ENCODE data around the gene IGF2BP2. TPM values are rescaled to one million over a fixed set of nuclear protein-coding genes. Genes with fewer than 3 reads are reported as not detected.

IGF2BP2 gene
- total and polyA plus RNA-seq, 2 donors (not counting 1 experiment from before 2014, with no cell fraction given) = 0.01 TPM; not detected in 1

DNA sequence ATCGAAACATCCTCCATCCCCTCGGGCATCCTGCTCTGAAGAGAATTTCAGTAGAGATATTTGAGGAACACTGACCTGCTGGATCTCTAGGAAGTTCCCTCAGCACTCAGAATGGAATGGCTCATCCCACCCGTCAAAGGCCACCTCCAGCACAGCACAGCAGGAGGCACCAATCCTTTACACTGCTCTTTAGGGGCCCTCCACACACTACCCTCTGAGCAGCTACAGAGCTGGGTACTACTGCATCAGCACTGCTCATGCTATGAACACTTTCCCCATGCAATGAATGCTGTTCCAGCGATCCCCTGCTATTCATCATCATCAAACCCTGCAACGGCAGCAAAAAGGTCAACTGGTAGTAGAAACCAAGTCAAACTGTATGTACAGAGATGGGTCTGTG is 40.5 kb downstream of the IGF2BP2 start:
- Histone ChIP-seq H3K4me3 (ENCODE audit: control extremely low read depth in 1 of 5, extremely low read depth in 1 of 5, insufficient read depth in 1 of 5, low read depth in 2 of 5, low read length in 4 of 5) (no peak overlapping the region), H4K20me1 (ENCODE audit: control insufficient read depth, insufficient read depth, low read length, poor library complexity, severe bottlenecking) (no peaks in the 10 kb centered on the region), H3K79me2 (ENCODE audit: control insufficient read depth, insufficient read depth, low read length) (no peaks in the 10 kb centered on the region), H3K27ac (ENCODE audit: low read length in 2 of 2) (no peak overlapping the region), H3K36me3 (replicated peaks in 1 of 2; ENCODE audit: control extremely low read depth in 1 of 2, control insufficient read depth in 1 of 2, extremely low read depth in 1 of 2, insufficient read depth in 2 of 2, low read length in 1 of 2) (no peaks in the 10 kb centered on the region), H2AFZ (ENCODE audit: insufficient read depth, low read depth, low read length, poor library complexity, severe bottlenecking) (no peak overlapping the region), H3K9ac (ENCODE audit: low read length) (no peak overlapping the region), H3K4me2 (replicated peaks; ENCODE audit: low read depth, low read length, poor library complexity, severe bottlenecking) (no peak overlapping the region), H3K27me3 (replicated peaks in 1 of 4; ENCODE audit: control extremely low read depth in 1 of 4, control insufficient read depth in 3 of 4, insufficient read depth in 4 of 4, low read length in 3 of 4) (no peaks in the 10 kb centered on the region), H3K4me1 (ENCODE audit: control insufficient read depth in 2 of 2, insufficient read depth in 2 of 2, low read length in 2 of 2) (no peaks in the 10 kb centered on the region), H3K9me3 (ENCODE audit: control extremely low read depth in 1 of 3, control insufficient read depth in 2 of 3, insufficient read depth in 1 of 3, low read length in 2 of 3) (no peaks in the 10 kb centered on the region)
- H3K4me3 Mint-ChIP-seq = no peak overlapping the region
- 100% methylated on average over 1 of the region's 5 CpGs for WGBS (ENCODE audit: insufficient coverage)
- H3K27me3 Mint-ChIP-seq = peaks cover 11% of the 10 kb centered on the region
- no peak for TF ChIP-seq EZH2 (IDR thresholded peaks at IDR 0.05; ENCODE audit: borderline replicate concordance, insufficient read depth, low read depth, low read length, poor library complexity, severe bottlenecking)
- TF ChIP-seq, protein P1, sequence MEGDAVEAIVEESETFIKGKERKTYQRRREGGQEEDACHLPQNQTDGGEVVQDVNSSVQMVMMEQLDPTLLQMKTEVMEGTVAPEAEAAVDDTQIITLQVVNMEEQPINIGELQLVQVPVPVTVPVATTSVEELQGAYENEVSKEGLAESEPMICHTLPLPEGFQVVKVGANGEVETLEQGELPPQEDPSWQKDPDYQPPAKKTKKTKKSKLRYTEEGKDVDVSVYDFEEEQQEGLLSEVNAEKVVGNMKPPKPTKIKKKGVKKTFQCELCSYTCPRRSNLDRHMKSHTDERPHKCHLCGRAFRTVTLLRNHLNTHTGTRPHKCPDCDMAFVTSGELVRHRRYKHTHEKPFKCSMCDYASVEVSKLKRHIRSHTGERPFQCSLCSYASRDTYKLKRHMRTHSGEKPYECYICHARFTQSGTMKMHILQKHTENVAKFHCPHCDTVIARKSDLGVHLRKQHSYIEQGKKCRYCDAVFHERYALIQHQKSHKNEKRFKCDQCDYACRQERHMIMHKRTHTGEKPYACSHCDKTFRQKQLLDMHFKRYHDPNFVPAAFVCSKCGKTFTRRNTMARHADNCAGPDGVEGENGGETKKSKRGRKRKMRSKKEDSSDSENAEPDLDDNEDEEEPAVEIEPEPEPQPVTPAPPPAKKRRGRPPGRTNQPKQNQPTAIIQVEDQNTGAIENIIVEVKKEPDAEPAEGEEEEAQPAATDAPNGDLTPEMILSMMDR (IDR thresholded peaks at IDR 0.05) = no peak
- ATAC-seq (ENCODE audit: low read depth) = no peak
- H3K9me3 Mint-ChIP-seq (ENCODE audit: insufficient read depth) = no peaks in the 10 kb centered on the region
- no peaks in the 10 kb centered on the region for H3K4me1 Mint-ChIP-seq
- H3K27ac Mint-ChIP-seq = no peak overlapping the region
- POLR2A ChIA-PET = no interaction called here
- DNase-seq = no peak
- CTCF ChIA-PET = interaction anchor here (1.5 kb wide), 1 partner anchor 13 kb away, joined by 4 read pairs; no protein-coding TSS in a partner anchor
- intact Hi-C loops (cut with micrococcal nuclease) = no loop called here

DNA sequence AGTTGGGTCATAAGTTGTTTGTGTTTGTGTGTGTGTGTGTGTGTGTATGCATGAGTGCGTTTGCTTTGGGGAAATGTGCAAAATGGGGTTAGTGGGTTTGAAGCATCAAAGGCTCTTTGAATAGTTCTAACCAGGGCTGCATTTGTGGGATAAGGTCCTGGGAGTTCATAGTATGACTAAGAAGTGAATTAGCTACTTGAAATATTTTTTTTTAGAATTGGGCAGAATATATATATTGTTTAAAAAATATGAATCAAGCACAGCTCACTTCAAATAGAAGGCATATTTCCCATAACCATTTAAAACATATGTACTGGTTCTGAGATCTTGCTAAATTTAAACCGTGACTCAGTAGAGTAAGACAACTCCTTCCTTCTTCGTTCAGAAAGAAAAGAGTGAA is 43.1 kb downstream of the IGF2BP2 start:
- ATAC-seq (ENCODE audit: low read depth) (no peak), DNase-seq (no peak)
- intact Hi-C loops (cut with micrococcal nuclease) = no loop called here
- no peaks in the 10 kb centered on the region for H3K27me3 ChIP-seq (replicated peaks in 1 of 4; ENCODE audit: control extremely low read depth in 1 of 4, control insufficient read depth in 3 of 4, insufficient read depth in 4 of 4, low read length in 3 of 4)
- H4K20me1 ChIP-seq (ENCODE audit: control insufficient read depth, insufficient read depth, low read length, poor library complexity, severe bottlenecking) = no peaks in the 10 kb centered on the region
- no peak overlapping the region for H3K4me3 ChIP-seq (ENCODE audit: control extremely low read depth in 1 of 5, extremely low read depth in 1 of 5, insufficient read depth in 1 of 5, low read depth in 2 of 5, low read length in 4 of 5)
- Mint-ChIP-seq H3K9me3 (ENCODE audit: insufficient read depth) (no peaks in the 10 kb centered on the region), H3K27me3 (peaks cover 16% of the 10 kb centered on the region), H3K4me3 (no peak overlapping the region), H3K27ac (no peak overlapping the region), H3K4me1 (no peaks in the 10 kb centered on the region)
- ChIA-PET POLR2A (no interaction called here), CTCF (interaction anchor here (1.2 to 1.7 kb wide), 3 partner anchors 9 to 13 kb away, joined by 3 to 9 read pairs (median 3); no protein-coding TSS in a partner anchor)
- no peak overlapping the region for H3K9ac ChIP-seq (ENCODE audit: low read length)
- no peaks in the 10 kb centered on the region for H3K79me2 ChIP-seq (ENCODE audit: control insufficient read depth, insufficient read depth, low read length)
- no peaks in the 10 kb centered on the region for H3K36me3 ChIP-seq (replicated peaks in 1 of 2; ENCODE audit: control extremely low read depth in 1 of 2, control insufficient read depth in 1 of 2, extremely low read depth in 1 of 2, insufficient read depth in 2 of 2, low read length in 1 of 2)
- H3K4me2 ChIP-seq (replicated peaks; ENCODE audit: low read depth, low read length, poor library complexity, severe bottlenecking) = no peak overlapping the region
- TF ChIP-seq, protein P1 (IDR thresholded peaks at IDR 0.05) = no peak
- TF ChIP-seq EZH2 (IDR thresholded peaks at IDR 0.05; ENCODE audit: borderline replicate concordance, insufficient read depth, low read depth, low read length, poor library complexity, severe bottlenecking) = no peak
- H3K27ac ChIP-seq (ENCODE audit: low read length in 2 of 2) = no peak overlapping the region
- 33% methylated on average over 1 of the region's 3 CpGs for WGBS (ENCODE audit: insufficient coverage)
- H3K9me3 ChIP-seq (ENCODE audit: control extremely low read depth in 1 of 3, control insufficient read depth in 2 of 3, insufficient read depth in 1 of 3, low read length in 2 of 3) = no peaks in the 10 kb centered on the region
- H3K4me1 ChIP-seq (ENCODE audit: control insufficient read depth in 2 of 2, insufficient read depth in 2 of 2, low read length in 2 of 2) = no peaks in the 10 kb centered on the region
- no peak overlapping the region for H2AFZ ChIP-seq (ENCODE audit: insufficient read depth, low read depth, low read length, poor library complexity, severe bottlenecking)
